HG03064 (cell line): Measurements from ENCODE around the gene DEAF1.
"Not testable (repeated sequence)": the region's sequence is repeated elsewhere in the genome, so short reads cannot be mapped to it uniquely, and the experiment has no call there.

ENCODE experiments used
- ATAC-seq: cut with Tn5 transposase; IDR thresholded peaks from one replicate; pipeline ENCODE4 v1.9.1; 2021; ENCODE audit warnings: low read depth; ENCODE audit not compliant: unreplicated experiment

DEAF1 gene

GRCh38 chr11:686451-687243 is 8.4 kb downstream of the DEAF1 start:
- ATAC-seq = no peak

GRCh38 chr11:680970-681369 is 14.1 kb downstream of the DEAF1 start:
- ATAC-seq = no peak

GRCh38 chr11:680476-680875 is 14.5 kb downstream of the DEAF1 start:
- ATAC-seq = no peak

- ATAC-seq = no peak
Measured at GRCh38 chr11:679271-680207, 15.5 kb downstream of the DEAF1 start.

- ATAC-seq = no peak
Measured at GRCh38 chr11:678297-678696, 16.7 kb downstream of the DEAF1 start.

- no peak for ATAC-seq
Measured at GRCh38 chr11:674406-674805, 20.6 kb downstream of the DEAF1 start.

GRCh38 chr11:673866-674265 is 21.2 kb downstream of the DEAF1 start:
- no peak for ATAC-seq

GRCh38 chr11:665704-666281 is 29.2 kb downstream of the DEAF1 start:
- no peak for ATAC-seq

- no peak for ATAC-seq
Measured at GRCh38 chr11:665062-665703, 29.8 kb downstream of the DEAF1 start.

- ATAC-seq = no peak
Measured at GRCh38 chr11:662689-663274, 32.2 kb downstream of the DEAF1 start.

- ATAC-seq = no peak
Measured at GRCh38 chr11:660681-661444, 34.2 kb downstream of the DEAF1 start.

- no peak for ATAC-seq
Measured at GRCh38 chr11:660281-660680, 34.7 kb downstream of the DEAF1 start.

GRCh38 chr11:659532-660085 is 35.4 kb downstream of the DEAF1 start:
- no peak for ATAC-seq

- no peak for ATAC-seq
Measured at GRCh38 chr11:657691-658126, 37.3 kb downstream of the DEAF1 start.

GRCh38 chr11:656866-657265 is 38.2 kb downstream of the DEAF1 start:
- ATAC-seq = no peak

GRCh38 chr11:656426-656825 is 38.6 kb downstream of the DEAF1 start:
- no peak for ATAC-seq

GRCh38 chr11:655036-655726 is 39.8 kb downstream of the DEAF1 start:
- ATAC-seq = no peak

GRCh38 chr11:654444-654843 is 40.6 kb downstream of the DEAF1 start:
- not testable (repeated sequence) for ATAC-seq

GRCh38 chr11:653837-654236 is 41.2 kb downstream of the DEAF1 start:
- ATAC-seq = no peak
